ENCODE results near the gene GJD4.

The GJD4 gene

GRCh38 chr10:35579726-35580422, 25.3 kb upstream of the GJD4 start:
- DNase-seq, result no peak

- no peak for DNase-seq
Observed at GRCh38 chr10:35580423-35580770, 24.7 kb upstream of the GJD4 start.

GRCh38 chr10:35581655-35582054, 23.5 kb upstream of the GJD4 start:
- no peak for DNase-seq

DNA sequence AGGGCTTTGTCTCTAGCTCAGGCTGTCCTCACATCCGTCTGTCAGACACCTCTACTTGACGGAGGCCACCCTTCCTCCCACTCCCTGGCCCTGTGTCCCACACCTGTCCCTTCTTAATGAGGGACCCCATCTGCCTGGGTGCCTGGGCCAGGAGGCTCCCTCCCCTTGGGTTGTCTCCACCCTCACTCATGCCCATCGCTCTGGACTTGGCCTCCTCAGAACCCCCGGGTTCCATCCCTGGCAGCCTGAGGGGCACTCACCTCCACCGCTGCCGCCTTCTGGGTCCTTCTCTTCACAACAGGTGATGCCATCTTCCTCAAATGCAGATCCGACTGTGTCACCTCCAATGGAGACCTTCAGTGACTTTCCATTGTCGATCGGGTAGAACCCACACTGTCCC, 20.2 kb upstream of the GJD4 start:
- DNase-seq, result no peak

DNA sequence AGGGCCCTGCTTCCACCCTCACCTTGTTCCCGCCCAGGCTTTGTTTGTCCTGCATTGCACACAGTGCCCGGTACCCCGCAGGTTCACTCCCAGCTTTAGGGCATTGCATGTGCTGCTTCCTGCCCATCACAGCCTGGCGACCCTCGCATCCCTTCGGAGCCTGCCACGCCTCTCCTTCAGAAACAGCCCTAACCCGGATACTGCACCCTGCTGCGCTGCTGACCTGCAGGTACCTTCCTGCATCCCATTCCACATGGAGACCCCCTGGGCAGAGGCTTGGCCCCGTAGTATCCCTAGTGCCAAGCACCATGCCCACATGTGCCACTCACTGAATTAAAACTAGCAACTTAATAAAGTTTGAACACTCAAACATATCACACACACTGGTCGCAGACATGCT, 19.8 kb upstream of the GJD4 start:
- no peak for DNase-seq

GRCh38 chr10:35585903-35586535, 19.1 kb upstream of the GJD4 start:
- no peak for DNase-seq

- DNase-seq, result no peak
Observed at GRCh38 chr10:35588836-35589235, 16.3 kb upstream of the GJD4 start.

DNA sequence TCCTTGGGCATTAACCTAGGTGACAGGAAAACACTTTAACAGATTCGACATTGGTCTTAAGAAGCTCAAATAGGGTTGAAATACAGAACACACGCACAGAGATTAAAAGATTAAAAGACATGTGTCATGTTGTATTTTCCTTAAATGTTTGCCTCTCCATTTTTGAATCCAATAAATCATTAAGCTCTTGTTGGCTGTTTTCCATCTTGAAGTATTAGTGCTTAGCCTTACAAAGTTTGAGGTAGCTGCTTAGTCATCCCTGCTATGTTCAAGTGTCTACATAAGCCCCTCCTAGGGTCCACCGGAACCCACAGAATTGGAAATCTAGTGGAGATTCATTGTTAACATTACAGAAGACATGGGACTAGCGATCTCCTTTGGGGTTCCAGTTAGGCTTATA, 12.7 kb upstream of the GJD4 start:
- no peak for DNase-seq

DNA sequence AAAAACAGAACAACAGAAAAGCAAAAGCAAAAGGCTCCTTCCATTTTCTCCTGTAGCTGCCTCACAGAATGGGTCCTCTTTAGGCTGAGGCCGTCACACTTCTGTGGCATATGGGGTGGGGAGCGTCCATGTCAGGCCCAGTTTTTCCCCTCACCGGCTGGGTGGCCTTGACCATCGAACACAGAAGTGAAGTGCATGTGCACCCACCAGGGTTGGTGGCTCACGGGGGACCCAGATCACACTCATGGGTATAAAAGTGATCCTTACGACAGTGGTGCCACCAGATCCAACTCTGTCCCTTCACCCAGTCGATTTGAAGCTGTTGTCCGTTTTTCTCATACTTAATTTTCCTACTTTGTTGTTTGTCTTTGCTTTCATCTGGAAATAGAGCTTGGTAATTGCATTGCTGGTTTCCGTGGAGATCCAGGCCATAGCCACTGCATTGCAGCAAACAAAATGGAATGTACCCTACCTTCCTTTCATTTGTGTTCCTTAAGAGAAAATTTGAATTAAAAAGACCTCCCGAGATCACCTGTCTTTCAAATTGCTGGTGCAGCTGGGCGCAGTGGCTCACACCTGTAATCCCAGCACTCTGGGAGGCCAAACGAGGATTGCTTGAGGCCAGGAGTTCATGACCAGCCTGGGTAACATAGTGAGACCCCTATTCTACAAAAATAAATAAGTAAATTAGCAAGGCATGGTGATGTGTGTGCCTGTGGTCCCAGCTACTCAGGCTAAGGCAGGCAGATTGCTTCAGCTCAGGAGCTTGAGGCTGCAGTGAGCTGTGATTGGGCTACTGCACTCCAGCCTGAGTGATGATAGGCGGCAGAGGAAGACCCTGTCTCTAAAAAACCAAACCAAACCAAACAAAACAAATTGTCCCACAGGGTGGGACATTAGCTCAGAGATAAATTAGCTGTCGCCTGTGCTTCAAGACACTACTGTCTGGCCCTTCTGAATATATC, 10.7 kb upstream of the GJD4 start:
- DNase-seq, result no peak

DNA sequence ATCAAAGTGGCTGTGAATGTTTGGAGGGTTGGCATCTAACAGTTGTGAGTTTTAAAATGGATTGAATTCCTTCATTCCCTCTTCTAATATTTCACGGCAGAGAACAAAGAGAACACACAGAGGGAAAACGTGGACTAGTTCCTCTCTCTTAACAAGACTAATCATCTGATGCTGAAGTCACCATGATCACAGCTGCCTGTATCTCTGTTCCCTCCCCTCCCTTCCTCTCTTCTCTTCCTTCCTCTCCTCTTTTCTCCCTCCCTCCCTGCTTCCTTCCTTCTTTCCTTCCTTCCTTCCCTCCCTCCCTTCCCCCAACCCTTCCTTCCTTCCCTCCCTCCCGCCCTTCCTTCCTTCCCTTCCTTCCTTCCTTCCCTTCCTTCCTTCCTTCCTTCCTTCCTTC, 10.0 kb upstream of the GJD4 start:
- no peak for DNase-seq

GRCh38 chr10:35598379-35598778, 6.8 kb upstream of the GJD4 start:
- DNase-seq, result no peak

GRCh38 chr10:35600193-35600592, 4.9 kb upstream of the GJD4 start:
- DNase-seq, result no peak

DNA sequence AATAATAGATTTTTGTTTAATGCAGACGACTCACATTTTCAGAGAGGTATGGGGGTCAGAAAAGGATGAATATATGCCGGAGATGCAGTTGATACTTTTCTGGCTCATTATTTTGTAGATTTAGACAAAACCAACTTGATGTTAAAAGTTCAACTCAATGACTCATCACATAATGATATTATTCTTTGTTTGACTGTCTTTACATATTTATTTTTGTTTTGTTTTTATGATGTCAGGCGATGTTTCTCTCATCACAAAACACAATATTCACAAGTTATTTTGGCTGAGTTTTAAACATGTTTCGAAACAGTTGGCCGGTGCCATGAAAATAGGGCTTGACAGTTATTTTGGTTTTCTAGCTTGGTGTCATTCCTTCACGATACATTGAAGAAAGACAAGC, 1.3 kb downstream of the GJD4 start:
- DNase-seq, result no peak

DNA sequence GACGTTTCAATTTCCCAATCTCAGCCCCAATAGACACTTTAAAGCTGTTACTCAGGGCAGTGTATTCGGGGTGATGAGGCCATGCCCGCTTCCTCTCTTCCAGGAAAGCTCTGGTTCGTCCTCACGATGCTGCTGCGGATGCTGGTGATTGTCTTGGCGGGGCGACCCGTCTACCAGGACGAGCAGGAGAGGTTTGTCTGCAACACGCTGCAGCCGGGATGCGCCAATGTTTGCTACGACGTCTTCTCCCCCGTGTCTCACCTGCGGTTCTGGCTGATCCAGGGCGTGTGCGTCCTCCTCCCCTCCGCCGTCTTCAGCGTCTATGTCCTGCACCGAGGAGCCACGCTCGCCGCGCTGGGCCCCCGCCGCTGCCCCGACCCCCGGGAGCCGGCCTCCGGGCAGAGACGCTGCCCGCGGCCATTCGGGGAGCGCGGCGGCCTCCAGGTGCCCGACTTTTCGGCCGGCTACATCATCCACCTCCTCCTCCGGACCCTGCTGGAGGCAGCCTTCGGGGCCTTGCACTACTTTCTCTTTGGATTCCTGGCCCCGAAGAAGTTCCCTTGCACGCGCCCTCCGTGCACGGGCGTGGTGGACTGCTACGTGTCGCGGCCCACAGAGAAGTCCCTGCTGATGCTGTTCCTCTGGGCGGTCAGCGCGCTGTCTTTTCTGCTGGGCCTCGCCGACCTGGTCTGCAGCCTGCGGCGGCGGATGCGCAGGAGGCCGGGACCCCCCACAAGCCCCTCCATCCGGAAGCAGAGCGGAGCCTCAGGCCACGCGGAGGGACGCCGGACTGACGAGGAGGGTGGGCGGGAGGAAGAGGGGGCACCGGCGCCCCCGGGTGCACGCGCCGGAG, 2.6 kb downstream of the GJD4 start:
- no peak for DNase-seq

DNA sequence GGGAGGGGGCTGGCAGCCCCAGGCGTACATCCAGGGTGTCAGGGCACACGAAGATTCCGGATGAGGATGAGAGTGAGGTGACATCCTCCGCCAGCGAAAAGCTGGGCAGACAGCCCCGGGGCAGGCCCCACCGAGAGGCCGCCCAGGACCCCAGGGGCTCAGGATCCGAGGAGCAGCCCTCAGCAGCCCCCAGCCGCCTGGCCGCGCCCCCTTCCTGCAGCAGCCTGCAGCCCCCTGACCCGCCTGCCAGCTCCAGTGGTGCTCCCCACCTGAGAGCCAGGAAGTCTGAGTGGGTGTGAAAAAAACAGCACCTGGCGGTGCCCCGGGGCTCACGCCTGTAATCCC, 3.2 kb downstream of the GJD4 start:
- DNase-seq, result no peak

- DNase-seq, result no peak
Observed at GRCh38 chr10:35611750-35612149, 6.6 kb downstream of the GJD4 start.

DNA sequence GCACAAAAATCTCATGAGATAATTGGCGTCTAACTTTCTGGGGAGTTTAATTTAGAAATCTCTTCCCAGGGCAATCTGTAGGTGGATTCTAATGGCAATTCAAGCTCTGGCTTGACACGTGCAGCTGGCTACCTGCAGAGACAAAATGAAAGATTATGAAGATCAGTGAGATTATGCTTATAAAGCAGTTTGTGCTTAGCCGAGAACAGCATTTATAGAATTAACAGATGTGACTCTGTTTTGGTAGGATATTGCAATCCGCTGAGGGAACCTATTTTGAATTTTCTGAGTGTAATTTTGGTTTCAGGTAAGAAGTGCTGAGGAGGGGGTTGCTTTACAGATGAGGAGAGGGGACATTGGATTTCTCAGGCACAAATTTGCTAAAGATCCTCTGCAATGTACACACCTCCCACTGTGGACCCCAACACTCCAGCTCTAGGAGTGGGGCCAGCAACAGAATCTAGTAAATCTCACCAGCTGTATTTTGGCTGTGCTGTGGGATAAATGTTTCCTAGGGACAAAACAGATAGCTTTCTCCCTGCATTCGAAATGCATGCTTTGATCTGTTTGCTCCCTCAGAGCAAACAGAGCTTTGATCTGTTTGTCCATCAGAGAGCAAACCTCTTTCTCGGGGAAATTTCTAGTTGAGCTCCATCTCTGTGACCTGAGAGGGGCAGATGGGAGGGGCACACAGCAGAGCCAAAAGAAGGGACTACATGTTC, 7.4 kb downstream of the GJD4 start:
- no peak for DNase-seq

DNA sequence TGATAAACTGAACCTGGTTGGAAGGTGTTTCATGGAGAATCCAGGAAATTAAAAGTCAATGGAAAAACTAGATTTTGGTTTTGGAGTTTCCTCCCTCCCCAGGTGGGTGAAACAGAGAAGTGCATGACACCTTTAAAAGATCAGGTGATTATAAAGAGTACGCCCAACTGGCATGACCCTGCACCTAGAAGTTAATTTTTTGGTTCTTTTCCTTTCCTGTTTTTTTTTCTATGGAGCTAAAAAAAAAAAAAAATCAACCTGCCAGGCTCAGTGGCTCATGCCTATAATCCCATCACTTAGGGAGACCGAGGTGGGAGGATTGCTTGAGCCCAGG, 7.9 kb downstream of the GJD4 start:
- no peak for DNase-seq

DNA sequence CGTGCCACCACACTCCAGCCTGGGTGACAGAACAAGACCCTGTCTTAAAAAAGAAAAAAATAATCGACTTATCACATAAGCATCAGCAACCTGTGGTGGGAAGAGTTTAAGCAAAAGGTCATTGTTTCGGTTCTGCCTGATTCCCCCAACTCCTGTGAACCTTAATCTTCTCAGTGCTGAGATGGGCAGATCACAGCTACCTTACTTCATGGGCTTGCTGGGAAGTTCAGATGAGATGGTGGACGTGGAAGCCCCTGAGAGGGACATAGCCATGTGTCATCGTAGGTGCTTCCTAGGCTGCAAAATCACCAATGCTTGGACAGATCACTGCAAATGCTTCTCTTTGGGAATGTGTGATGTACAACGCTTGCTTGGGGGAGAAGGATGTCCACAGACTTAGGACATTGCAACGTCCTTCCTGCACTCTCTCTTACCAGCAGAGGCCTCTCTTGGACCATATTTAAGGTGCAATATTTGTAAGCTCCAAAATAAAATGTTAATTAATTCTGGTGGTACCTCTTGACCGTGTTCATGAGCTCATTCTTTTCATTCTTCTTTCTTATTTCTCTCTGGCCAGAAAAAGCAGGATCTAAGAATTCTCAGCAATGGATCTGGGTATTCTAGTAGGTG, 8.6 kb downstream of the GJD4 start:
- no peak for DNase-seq

DNA sequence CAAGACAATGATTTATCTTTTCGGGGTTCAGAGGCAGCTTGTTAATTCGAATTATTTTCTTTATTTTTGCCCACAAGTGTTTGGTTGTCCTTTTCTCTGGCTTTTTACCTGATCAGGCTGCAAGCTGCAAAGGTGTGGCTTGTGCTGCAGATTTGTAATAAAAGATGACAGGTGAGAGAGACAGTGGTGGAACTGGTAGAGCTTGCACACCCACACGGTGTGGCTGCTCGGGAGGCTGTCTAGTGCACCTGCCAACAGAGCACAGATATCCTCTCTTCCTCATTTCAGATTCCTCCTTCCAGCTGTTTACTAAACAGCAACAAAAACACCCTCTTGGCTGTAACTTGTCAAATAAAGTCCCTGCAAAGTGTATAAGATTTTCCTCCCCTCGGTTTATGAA, 9.2 kb downstream of the GJD4 start:
- DNase-seq, result no peak

GRCh38 chr10:35626971-35627507, 21.9 kb downstream of the GJD4 start:
- no peak for DNase-seq

- no peak for DNase-seq
Observed at GRCh38 chr10:35631404-35631803, 26.3 kb downstream of the GJD4 start.
